T-helper 9 cell (primary cell): ENCODE data around the gene SEC14L1.
"Not testable (repeated sequence)": the region's sequence is repeated elsewhere in the genome, so short reads cannot be mapped to it uniquely, and the experiment has no call there.

ENCODE experiments used
- DNase-seq: peaks from one replicate; pipeline ENCODE4 v3.0.0-alpha.2; 2020

SEC14L1 gene

DNA sequence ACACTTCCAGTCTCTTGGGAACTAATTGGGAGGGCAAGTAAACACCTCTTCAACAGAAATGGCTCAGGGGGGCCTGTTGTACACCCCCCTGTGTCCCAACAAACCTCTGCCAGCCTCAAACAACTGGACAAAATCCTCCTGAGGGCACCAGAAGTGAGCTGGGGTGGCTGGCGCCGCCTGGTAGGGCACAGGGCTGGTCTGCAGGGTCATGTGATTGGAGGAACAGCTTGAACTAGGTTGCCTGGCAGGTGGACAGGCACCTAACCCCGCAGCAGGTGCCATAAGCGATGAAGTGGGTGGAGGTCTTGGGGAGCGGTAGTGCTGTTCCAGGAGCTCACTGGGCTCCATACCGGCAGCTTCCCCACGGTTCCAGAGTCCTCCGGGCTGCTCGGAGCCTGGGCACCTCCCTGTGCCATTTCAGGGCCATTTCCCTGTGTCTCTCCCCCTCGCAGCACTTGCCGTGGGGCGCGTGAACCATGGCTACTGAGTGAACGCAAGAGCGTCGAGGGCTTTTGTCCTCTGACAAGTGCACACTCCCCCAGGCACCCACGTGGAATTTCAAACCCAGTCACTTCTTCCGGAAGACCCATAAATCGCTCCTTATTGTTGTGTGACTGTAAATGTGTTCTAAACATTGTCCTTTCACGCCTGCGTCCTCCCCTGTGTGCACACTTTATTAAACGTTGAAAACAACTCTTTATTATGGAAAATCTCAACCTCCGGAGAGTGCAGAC lies 101.5 kb downstream of the SEC14L1 start:
- no peak for DNase-seq

DNA sequence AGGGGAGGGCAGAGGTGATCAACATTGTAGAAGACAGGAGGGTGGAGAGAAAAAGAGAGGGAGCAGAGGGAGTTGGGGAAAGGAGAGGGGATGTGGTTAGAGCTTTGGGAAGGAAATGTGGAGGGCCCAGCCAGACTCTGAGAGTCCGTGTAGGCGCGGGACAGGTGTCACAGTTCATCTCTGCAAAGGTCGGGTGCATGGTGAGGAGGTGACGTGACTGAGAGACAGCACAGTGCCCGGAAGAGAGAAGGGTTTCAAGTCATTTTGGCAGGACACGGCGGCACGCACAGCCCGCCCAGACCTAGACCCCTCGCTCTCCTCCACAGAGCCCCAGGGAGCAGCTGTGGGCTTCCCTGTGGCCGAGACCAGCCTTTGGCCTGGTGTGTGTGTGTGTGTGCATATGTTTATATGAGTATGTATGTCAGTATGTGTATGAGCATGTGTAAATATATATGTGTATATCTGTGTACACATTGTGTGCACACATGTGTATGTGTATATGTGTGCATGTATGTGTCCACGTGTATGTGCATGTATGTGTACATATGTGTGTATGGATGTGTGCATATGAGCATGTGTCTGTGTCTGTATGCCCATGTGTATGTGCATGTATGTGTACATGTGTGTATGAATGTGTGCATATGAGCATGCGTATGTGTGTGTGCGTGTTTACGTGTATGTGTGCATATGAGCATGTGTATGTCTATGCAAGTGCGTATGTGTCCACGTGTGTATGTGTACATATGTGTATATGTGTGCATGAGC lies 104.6 kb downstream of the SEC14L1 start:
- DNase-seq: no peak

DNA sequence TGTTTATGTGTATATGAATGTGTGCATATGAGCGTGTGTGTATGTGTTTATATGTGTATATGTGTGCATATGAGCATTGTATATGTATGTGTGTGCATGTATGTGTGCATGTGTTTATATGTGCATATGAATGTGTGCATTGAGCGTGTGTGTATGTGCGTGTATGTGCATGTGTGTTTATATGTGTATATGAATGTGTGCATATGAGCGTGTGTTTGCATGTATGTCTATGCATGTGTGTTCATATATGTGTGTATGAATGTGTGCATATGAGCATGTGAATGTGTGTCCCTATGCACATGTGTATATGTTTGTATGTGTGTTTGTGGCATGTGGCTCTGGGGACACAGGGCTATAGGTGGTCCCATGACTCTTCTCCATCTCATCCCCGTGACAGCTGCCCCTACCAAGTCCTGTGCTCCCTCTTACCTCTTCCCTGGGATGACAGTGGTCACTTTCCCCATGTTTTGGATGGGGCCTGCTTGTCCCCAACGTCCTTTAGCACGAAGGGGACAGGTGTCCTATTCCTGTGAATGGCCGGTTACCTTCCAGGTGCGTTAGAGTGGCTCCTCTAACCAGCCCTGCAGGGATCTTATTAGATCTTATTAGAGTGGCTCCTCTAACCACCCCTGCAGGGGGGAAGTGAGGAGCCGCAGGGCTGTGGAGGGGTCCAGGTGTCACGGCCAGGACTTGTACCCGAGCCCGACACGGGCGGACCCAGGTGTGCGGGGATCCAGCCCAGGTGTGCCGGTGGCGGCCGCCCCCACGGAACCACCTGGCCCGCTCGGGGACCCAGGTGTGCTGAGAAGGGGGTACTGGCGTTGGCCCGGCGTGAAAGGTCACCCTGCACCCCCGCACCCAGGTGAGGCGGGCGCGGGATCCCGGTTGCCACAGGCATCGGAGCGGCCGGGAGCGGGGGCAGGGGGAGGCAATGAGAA lies 105.6 kb downstream of the SEC14L1 start:
- DNase-seq: no peak

DNA sequence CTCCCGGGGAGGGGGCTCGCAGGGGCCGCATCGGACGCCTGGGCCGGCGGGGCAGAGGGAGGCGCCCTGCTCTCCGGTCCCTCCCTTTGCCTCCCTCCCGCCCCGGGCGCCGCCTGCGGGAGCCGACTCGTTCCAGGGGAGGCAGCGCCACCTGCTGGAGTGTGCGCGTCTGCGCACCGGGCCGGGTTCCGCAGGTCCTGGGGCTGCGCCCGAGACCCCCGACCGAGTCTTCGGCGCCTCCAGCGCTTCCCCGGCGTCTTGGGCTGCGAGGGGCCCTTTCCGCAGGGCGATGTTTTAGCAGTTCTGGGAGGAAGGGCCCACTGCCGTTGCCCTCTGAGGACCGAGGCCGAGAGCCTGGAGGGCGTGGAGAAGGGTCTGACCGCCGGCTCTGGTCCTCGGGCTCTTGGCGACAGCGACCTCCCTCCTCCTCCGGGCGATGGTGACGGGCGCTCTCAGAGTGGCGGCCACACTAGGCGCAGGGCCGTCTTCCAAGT lies 106.3 kb downstream of the SEC14L1 start:
- DNase-seq: peak; percentile 92

DNA sequence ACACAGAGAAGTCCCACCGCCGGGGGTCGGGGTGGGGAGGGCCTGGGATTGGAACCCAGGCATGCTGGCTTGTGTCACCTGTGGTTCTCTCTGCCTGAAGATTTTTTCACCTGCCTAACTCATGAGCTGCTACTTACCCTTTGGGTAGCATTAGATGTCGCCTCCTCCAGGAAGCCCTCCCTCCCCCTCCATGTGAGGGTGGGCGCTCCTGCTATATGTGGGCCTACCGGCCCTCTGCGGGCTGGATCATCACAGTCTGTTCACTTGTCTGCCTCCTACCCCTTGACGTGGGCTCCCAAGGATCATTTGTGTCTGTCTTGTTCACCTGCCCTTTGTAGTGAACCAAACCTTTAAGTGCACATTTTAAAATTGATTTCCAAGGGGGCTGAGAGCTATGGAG lies 106.8 kb downstream of the SEC14L1 start:
- DNase-seq: no peak

DNA sequence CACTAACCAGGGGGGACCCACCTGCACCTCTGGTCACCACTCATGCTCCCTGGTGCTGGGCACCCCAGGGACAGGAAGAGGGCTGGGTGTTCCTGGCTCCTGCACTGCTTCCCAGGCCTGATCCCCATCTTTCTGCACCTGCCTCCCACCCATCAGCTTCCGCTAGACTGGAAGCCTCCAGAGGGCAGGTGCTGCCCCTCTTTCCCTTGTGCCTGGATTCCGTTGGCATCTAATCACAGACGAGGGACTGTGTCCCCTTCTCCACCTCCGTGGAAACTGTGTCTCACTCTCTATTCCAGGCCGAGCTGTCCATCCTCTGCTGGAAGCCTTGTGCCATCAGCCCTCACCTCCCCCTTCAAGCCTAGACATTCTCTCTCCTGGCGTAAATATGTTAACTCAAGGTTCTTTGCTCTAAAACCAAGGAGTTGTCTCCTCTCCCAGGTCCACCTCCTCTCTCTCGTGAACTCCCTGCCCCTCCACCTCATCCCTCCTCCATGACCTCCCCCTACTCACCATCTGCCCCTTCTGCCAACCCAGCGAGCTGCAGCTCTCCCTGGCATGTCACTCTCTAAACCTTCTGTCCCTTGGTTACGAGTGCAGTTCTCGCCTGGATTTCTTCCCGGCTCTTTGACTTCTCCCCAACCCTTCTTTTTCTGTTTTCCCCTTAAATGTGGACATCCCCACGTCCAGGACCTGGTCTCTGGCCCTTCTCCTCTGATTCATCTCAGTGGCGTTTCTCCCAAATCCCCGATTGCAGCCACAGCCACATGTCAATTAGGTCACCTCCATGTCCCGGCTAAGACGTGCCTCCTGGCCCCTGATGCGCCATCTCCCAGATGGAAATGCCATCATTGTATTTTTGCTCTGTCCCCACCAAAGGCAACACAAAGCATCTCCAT lies 107.7 kb downstream of the SEC14L1 start:
- DNase-seq: no peak

DNA sequence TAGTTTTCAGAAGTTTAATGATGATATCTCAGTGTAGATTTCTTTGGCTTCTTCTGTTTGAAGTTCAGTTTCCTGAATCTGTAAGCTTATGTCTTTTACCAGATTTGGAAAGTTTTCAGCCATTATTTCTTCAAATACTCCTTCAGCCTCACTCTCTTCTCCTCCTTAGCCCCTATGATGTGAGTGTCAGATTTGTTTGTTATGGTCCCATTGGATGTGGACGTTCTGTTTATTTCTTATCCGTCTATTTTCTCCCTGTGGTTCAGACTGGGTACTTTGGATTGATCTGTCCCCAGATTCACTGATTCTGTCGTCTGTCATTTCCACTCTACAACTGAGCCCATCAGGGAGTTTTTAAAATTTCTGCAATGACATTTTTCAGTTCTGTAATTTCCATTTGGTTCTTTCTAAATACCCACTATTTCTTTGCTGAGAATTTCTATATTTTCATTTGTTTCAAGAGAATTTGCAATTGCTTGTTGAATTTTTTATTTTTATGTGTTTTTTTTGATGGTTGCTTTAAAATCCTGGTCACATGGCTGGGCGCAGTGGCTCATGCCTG lies 110.9 kb downstream of the SEC14L1 start:
- DNase-seq: no peak

DNA sequence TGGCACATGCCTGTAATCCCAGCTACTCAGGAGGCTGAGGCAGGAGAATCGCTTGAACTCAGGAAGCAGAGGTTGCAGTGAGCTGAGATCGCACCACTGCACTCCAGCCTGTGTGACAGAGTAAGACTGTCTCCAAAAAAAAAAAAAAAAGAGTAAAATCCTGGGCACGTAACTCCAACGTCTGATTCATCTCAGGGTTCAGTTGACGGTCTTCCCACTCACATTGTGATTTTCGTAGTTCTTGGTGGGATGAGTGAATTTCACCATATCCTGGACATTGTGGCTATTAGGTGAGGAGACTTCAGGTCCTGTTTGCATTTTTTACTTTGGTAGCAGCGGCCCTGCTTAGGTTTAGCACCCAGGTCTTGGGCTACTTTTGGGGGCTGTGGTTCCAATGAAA lies 111.5 kb downstream of the SEC14L1 start:
- not testable (repeated sequence) for DNase-seq

DNA sequence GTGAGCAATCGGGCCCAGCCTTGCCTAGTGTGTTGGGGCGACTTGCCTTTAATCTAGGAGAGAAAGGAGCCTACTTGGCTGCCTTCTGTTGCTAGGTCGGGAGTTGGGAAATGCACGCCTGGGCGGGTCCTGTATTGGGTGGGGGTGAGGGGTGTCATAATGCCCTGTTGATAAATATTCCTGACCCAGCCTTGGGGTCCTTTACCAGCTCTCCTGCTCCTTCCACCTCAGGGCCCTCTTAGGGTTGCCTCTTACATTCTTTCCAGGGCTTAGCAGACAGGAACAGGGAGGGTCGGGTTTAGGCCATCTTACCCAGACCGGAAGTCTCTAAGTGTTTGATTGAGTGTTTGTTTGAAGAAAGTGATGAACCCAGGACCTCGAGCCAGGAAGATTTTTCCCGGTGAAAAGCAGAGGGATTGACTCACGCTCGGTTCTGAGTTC lies 112.9 kb downstream of the SEC14L1 start:
- DNase-seq: no peak

DNA sequence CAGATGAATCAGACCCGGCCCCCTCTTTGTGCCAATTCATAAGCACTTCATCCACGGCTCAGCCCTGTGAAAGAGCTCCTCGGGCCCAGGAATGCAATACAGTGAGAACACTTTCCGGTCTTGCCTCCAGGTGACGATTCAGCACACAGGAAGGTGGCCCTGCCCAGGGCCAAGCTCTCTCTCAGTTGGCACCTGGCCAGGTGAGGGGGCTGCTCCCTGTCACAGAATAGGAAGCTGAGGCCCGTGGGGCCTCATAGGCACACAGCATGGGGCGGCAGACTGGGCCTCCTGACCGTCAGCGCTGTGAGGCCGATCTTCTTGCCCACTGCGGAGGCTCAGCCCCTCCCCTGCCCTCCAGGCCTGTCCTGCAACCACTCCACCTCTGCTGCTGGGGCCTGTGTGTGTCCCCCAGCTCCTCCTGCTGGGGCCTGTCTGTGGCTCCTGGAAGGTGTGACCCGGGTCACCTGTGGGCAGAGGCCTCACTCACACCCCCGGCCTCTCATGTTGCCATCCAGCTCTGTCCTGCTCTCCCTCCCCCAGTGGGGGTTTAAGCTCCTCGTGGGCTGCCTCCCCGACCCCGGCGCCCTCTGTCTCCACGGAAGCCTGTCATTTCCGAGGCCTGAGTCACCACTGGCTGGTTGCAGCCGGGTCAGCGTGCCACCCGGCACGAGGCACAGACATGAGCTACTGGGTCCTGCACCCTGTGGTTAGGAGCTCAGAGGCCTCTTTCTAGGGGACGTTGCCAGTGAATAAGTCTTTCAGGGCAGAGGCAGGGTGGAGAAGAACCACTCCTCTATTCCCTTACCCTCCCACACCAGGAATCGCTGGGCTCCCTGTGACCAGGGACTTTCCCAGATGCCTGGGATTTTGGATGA lies 114.4 kb downstream of the SEC14L1 start:
- DNase-seq: no peak

DNA sequence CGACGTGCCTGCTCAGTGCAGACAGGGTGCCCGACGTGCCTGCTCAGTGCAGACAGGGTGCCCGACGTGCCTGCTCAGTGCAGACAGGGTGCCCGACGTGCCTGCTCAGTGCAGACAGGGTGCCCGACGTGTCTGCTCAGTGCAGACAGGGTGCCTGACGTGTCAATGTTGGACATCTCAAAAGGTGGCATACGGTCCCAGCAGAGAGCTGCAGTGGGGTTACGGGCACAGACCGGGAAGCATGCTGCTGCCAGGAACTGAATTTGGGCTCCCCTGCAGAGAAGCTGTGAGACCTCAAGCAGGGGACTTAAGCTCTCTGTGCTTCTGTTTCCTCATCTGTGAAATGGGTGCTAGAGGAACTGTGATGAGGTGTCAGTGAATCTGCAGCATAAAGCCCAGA lies 115.2 kb downstream of the SEC14L1 start:
- DNase-seq: not testable (repeated sequence)

DNA sequence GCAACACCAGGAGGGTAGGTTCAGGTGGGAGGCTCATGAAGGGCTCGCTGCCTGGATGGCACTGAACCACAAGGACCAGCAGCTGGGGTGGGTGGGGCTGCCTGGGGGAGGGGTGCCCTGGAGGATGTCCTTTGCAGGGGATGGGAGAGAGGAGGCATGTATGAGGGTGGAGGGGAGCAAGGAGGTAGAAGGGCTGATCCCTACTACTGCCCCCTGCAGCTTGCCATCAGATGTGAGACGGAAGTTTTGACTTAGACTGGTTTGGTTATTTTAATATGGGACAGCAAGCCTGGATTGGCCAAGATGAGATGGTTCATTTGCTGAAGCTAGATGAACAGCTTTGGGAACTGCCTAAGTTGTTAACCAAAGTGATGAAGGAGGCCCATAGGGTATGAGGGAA lies 115.9 kb downstream of the SEC14L1 start:
- no peak for DNase-seq

DNA sequence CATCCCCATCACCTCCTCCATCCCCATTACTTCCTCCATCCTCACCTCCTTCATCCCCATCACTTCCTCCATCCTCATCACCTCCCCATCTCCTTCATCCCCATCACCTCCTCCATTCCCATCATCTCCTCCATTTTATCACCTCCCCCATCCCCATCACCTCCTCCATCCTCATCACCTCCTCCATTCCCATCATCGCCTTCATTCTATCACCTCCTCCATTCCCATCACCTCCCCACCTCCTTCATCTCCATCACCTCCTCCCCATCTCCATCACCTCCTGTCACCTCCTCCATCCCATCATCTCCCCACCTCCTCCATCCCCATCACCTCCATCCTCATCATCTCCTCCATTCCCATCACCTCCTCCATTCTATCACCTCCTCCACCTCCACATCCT lies 116.4 kb downstream of the SEC14L1 start:
- no peak for DNase-seq

DNA sequence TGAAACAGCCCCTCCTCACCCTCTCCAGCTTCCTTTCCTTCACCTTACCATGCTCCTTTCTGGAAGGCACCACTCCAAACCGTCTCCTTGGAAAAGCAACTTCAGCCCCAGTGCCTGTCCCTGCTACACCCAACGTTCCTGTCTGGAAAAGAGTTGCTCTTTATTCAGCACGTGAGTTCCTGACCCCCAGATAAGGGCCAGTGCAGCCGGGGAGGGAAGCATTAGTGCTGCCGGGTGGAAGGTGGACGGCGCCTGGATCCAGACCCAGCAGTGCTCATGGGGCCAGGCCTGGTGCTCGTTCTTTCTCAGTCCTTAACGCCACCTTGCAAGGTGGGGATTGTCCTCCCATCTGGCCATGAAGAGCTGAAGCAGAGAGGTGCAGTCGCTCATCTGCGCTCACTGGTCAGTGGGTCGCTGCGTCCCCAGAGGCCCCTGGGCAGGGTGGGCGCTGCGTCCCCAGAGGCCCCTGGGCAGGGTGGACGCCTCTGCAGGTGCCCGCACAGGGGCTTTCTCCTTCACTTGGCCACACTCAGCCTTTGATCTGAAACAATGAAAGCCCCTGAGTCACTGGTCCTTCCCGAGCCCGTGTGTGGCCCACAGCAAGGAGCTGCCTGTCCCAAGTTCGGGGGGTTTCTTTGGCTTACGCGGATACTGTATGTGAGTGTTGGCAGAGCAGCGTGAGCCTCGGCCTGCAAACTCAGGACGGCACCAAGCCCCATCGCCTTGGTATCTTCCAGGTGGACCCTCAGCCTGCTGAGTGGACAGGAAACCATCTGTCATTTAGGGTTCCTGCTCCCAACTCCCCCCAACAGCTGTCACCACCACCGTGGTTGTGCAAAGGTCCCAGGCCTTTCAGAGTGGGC lies 117.1 kb downstream of the SEC14L1 start:
- DNase-seq: no peak

DNA sequence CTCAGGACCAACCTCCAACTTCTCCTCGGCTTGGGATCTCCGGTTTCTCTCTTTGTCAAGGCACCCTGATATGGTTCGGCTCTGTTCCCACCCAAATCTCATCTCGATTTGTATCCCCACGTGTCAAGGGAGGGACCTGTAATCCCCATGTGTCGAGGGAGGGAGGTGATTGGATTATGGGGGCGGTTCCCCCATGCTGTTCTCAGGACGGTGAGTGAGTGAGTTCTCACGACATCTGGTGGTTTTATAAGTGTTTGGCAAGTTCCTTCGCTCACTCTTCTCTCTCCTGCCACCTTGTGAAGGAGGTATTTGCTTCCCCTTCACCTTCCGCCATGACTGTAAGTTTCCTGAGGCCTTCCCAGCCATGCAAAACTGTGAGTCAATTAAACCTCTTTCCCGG lies 117.9 kb downstream of the SEC14L1 start:
- no peak for DNase-seq

DNA sequence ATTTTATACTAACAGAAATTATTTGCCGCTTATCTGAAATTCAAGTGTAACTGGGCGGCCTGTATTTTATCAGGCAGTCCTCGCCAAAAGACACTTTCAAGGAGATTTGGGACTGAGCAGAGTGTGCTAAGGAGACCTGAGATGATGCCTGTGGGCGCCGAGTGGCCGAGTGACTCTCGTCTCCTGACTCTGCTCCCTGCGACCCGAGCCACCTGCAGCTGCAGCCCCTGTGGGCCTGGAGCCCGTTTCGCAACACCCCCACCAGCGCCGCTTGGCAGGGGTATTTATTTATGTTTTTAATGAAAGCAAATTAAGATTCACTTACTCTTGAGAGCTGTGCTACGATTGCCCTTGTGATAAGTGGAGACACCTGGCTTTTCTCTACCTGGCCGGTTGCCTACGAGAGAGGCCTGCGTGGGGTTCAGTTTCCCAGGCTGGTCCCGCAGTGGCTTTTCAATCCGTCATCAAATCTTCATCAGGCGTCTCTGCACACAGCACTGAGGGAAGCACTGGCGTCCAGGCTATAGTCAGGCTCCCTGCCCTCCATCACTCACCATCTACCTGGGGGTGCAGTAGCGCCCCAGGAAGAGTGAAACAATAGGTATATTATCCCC lies 124.0 kb downstream of the SEC14L1 start:
- no peak for DNase-seq

DNA sequence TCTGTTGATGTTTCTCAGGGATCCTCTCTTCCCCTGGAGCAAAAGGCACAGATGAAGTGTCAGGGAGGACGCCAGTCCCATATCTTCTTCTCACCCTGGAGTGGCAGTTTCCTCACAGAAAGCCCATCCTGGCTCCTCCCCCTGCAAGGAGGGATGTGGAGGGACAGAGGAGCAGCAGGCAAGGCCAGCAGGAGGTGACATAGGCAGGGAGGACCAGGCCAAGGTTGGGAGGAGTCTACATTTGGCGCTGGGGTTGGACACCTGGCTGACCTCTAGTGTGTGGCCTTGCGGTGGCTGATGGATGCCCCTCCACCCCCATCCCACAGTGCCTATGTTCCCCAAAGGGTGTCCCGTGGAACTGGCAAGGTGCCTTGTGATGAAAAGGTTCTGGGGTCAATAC lies 125.4 kb downstream of the SEC14L1 start:
- no peak for DNase-seq
